GM23338 (cell line): ENCODE measurements around the gene SPNS3. TPM values are rescaled to one million over a fixed set of nuclear protein-coding genes. Genes with fewer than 3 reads are reported as not detected.

Source experiments
- ATAC-seq: fragments of 200-7000 bp; cut with Tn5 transposase; 3 replicates; pipeline ENCODE4 v1.9.1; 2020
- DNase-seq: peaks from one replicate; pipeline ENCODE4 v3.0.0-alpha.2; 2015; ENCODE audit warnings: low spot score
- H2AFZ ChIP-seq: fragments of 200-600 bp; sonication (generic); 2 replicates; pipeline ENCODE4 v1.8.0; 2016; ENCODE audit warnings: antibody characterized with exemption, mild to moderate bottlenecking, moderate library complexity
- H3F3A ChIP-seq: fragments of 200-600 bp; sonication (generic); replicated peaks from 2 replicates; pipeline ENCODE4 v1.8.0; 2017; ENCODE audit warnings: antibody characterized with exemption, mixed run types, low read depth
- H3K27ac ChIP-seq: fragments of 200-600 bp; sonication (generic); 2 replicates; pipeline ENCODE4 v1.6.1; 2016; ENCODE audit warnings: low read depth
- H3K27me3 ChIP-seq: fragments of 200-600 bp; sonication (generic); 2 replicates; pipeline ENCODE4 v1.8.0; 2016; ENCODE audit warnings: mild to moderate bottlenecking, mixed run types, moderate library complexity; ENCODE audit not compliant: insufficient read depth
- H3K36me3 ChIP-seq: fragments of 200-600 bp; sonication (generic); 2 replicates; pipeline ENCODE4 v1.8.0; 2016; ENCODE audit warnings: mild to moderate bottlenecking; ENCODE audit not compliant: insufficient read depth
- H3K4me1 ChIP-seq: fragments of 200-600 bp; sonication (generic); 2 replicates; pipeline ENCODE4 v1.8.0; 2016; ENCODE audit warnings: mild to moderate bottlenecking, moderate library complexity; ENCODE audit not compliant: insufficient read depth
- H3K4me2 ChIP-seq: fragments of 200-600 bp; sonication (generic); 2 replicates; pipeline ENCODE4 v1.7.1; 2017; ENCODE audit warnings: mixed run types
- H3K4me3 ChIP-seq: fragments of 200-600 bp; sonication (generic); 2 replicates; pipeline ENCODE4 v1.6.1; 2016; ENCODE audit warnings: mixed run types
- H3K79me2 ChIP-seq: fragments of 200-600 bp; sonication (generic); replicated peaks from 2 replicates; pipeline ENCODE4 v1.8.0; 2017; ENCODE audit warnings: mild to moderate bottlenecking; ENCODE audit not compliant: insufficient read depth
- H3K9me2 ChIP-seq: fragments of 200-600 bp; sonication (generic); 2 replicates; pipeline ENCODE4 v1.8.0; 2017; ENCODE audit not compliant: insufficient read depth
- H4K20me1 ChIP-seq: fragments of 200-600 bp; sonication (generic); replicated peaks from 2 replicates; pipeline ENCODE4 v1.8.0; 2017; ENCODE audit warnings: mild to moderate bottlenecking; ENCODE audit not compliant: insufficient read depth
- H3K27ac Mint-ChIP-seq: 2 replicates; pipeline ENCODE4 v1.8.0; 2020; ENCODE audit warnings: inconsistent platforms, mild to moderate bottlenecking, moderate library complexity, mixed read lengths
- H3K27me3 Mint-ChIP-seq: 3 replicates; pipeline ENCODE4 v1.8.0; 2022; ENCODE audit warnings: low read depth, mild to moderate bottlenecking, moderate library complexity, mixed read lengths, inconsistent platforms; ENCODE audit not compliant: insufficient read depth, poor library complexity
- H3K36me3 Mint-ChIP-seq: 3 replicates; pipeline ENCODE4 v1.8.0; 2021; ENCODE audit warnings: low read depth, mild to moderate bottlenecking, inconsistent platforms, moderate library complexity, mixed read lengths
- H3K4me1 Mint-ChIP-seq: 3 replicates; pipeline ENCODE4 v1.8.0; 2020; ENCODE audit warnings: mild to moderate bottlenecking, inconsistent platforms, mixed read lengths
- H3K4me3 Mint-ChIP-seq: 3 replicates; pipeline ENCODE4 v1.8.0; 2021; ENCODE audit warnings: moderate library complexity, mild to moderate bottlenecking, inconsistent platforms, mixed read lengths
- H3K9me3 Mint-ChIP-seq: 3 replicates; pipeline ENCODE4 v1.8.0; 2020; ENCODE audit warnings: moderate library complexity, mild to moderate bottlenecking, inconsistent platforms, mixed read lengths
- CREB1 ChIP-seq: fragments of 250-450 bp; sonication (Bioruptor Pico); IDR thresholded peaks from 2 replicates; pipeline ENCODE4 v1.5.0; 2020; ENCODE audit warnings: low read depth, mild to moderate bottlenecking, moderate library complexity
- CTCF ChIP-seq, 2 experiments: fragments of 200-600 bp in 1 of 2; sonication (generic) in 1 of 2; conservative IDR thresholded peaks; 2 replicates each; pipeline versions ENCODE4 v1.5.1 to v1.6.1; 2016 to 2017; ENCODE audit warnings: antibody characterized with exemption in 2 of 2, low read depth in 2 of 2, mild to moderate bottlenecking in 2 of 2, moderate library complexity in 1 of 2
- EZH2phosphoT487 ChIP-seq: fragments of 200-600 bp; sonication (generic); IDR thresholded peaks from one replicate; pipeline ENCODE4 v1.8.1; 2018; ENCODE audit warnings: antibody characterized with exemption; ENCODE audit not compliant: unreplicated experiment
- JUNB ChIP-seq: IDR thresholded peaks from one replicate; pipeline ENCODE4 v1.6.1; 2016; ENCODE audit warnings: antibody characterized with exemption; ENCODE audit not compliant: unreplicated experiment
- POLR2AphosphoS5 ChIP-seq: IDR thresholded peaks from 2 replicates; pipeline ENCODE4 v1.6.1; 2016; ENCODE audit warnings: antibody characterized with exemption, low read depth
- REST ChIP-seq: IDR thresholded peaks from one replicate; pipeline ENCODE4 v1.6.1; 2018; ENCODE audit warnings: antibody characterized with exemption; ENCODE audit not compliant: unreplicated experiment
- STAT1 ChIP-seq: IDR thresholded peaks from one replicate; pipeline ENCODE4 v1.6.1; 2016; ENCODE audit warnings: antibody characterized with exemption; ENCODE audit not compliant: unreplicated experiment
- ZNF114 ChIP-seq: fragments of 250-450 bp; sonication (Bioruptor Pico); IDR thresholded peaks from 2 replicates; pipeline ENCODE4 v1.5.0; 2020; ENCODE audit warnings: mild to moderate bottlenecking, moderate library complexity
- polyA plus RNA-seq: library from polyadenylated mRNA; unstranded; fragments of >200 nt; fragmentation: Nextera tagmentation; extraction: Ambion mirVana; gene quantifications from 2 replicates; pipeline ENCODE4 v1.2.1, GENCODE V29; 2016
- total RNA-seq: library from RNA; depleted of rRNA; stranded (reverse); fragments of >200 nt; shearing (Covaris generic); gene quantifications from 2 replicates; pipeline ENCODE4 v1.2.3, GENCODE V29; 2014

SPNS3 gene
- total and polyA plus RNA-seq, 2 experiments from 2014 or later: not detected

GRCh38 chr17:4444782-4445473 is 11.2 kb downstream of the SPNS3 start (continued):
- TF ChIP-seq REST: no peak
- no peak for TF ChIP-seq CTCF (conservative IDR thresholded peaks at IDR 0.05; ENCODE audit: low read depth in 2 of 2)
- TF ChIP-seq CREB1 (CRISPR knock-in tag): no peak
- no peak for TF ChIP-seq JUNB
- no peak for TF ChIP-seq ZNF114 (CRISPR knock-in tag)
- no peak for TF ChIP-seq STAT1
- no peak for TF ChIP-seq POLR2AphosphoS5

GRCh38 chr17:4445731-4446130 is 12.0 kb downstream of the SPNS3 start:
- no peaks in the 10 kb centered on the region for H3K4me1 ChIP-seq
- H3K9me2 ChIP-seq: no peaks in the 10 kb centered on the region
- H3K4me3 ChIP-seq: no peak overlapping the region
- H3K36me3 ChIP-seq: no peaks in the 10 kb centered on the region
- no peak for TF ChIP-seq ZNF114 (CRISPR knock-in tag)
- TF ChIP-seq EZH2phosphoT487: no peak
- Mint-ChIP-seq H3K27me3 (peaks cover 16% of the 10 kb centered on the region), H3K4me3 (no peak overlapping the region), H3K36me3 (no peaks in the 10 kb centered on the region), H3K27ac (no peak overlapping the region), H3K4me1 (no peaks in the 10 kb centered on the region; the same call in 2 of the 3 replicates), H3K9me3 (no peaks in the 10 kb centered on the region; the same call in 2 of the 3 replicates)
- no peak for DNase-seq
- H3K27ac ChIP-seq: no peak overlapping the region
- no peaks in the 10 kb centered on the region for H3K79me2 ChIP-seq
- H3K4me2 ChIP-seq: no peak overlapping the region
- H4K20me1 ChIP-seq: no peaks in the 10 kb centered on the region
- no peaks in the 10 kb centered on the region for H3K27me3 ChIP-seq
- H3F3A ChIP-seq: no peaks in the 10 kb centered on the region
- no peak overlapping the region for H2AFZ ChIP-seq
- no peak for ATAC-seq
